Measurements from ENCODE around the gene DGKZ.
"Not testable (repeated sequence)": the region's sequence is repeated elsewhere in the genome, so short reads cannot be mapped to it uniquely, and the experiment has no call there.

The DGKZ gene

DNA sequence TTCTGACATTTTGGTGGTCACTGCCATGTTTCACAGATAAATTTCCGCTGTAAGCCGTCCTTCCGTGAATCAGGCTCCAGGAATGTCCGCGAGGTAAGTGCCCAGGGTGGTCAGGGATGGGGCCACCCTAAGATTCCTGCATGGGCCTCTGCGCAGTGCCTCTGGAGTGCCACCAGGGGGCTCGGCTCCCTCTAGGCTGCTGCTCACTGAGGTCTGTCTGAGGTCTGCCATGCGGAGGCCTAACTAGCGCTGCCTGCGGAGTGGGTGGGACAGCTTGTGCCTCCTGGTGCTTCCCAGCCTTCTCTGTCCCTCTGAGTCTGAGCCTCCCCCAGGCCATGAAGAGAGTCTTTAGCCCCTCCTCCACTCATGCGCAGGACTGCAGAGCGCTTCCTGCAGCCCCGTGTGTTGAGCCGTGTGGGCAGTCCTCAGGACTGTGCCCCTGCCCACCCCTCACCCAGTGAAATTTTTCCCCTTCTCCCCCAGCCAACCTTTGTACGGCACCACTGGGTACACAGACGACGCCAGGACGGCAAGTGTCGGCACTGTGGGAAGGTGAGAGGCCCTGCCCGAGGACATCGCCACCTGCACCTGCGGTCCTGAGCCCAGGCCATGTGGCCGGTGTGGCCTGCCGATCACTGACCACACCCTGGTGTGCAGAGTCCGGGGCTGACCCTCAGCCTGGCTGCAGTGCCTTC, 22.3 kb downstream of the DGKZ start:
- FAIRE-seq = no peak

DNA sequence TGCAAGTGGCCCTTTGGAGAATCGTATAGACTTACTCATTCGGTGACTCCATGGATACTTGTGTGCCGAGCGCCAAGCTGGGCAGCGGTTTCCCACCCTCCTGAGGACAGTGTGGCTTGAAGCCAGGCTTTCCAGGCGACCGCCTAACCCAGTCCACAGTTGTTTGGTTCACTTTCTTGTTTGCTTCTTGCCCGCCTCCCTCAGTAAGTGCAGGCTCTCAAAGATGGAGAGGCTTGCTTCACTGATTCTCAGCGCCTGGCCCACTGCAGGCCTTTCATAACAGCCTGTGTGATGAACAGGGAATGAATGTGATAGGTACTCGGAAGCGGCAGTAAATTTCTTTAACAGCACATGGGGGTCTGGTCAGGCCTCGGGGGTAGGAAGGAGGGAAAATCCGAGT, 23.0 kb downstream of the DGKZ start:
- no peak for FAIRE-seq

DNA sequence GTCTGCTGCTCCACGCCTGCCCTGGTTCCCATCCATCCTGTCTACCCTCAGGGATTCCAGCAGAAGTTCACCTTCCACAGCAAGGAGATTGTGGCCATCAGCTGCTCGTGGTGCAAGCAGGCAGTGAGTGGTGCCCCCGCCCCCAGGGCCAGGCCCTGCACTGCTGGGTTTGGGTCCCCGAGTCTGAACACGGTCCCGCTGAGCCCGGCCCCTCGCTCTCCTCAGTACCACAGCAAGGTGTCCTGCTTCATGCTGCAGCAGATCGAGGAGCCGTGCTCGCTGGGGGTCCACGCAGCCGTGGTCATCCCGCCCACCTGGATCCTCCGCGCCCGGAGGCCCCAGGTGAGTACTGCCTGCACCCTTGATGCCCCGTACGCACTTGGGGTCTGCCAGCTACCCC, 24.0 kb downstream of the DGKZ start:
- FAIRE-seq = not testable (repeated sequence)

DNA sequence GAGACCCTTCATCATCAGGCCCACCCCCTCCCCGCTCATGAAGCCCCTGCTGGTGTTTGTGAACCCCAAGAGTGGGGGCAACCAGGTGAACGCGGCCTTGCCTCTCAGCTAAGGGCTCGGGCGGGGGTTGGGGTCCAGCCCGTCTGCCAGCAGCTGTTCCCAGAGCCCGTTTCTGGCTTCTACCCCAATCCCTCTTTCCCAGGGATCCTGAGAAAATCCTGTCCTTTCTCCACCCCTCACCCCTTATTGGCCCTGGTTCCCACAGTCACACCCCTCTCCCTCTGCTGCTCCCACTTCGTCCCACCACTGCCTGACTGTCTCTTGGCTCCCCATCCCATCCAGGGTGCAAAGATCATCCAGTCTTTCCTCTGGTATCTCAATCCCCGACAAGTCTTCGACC, 24.8 kb downstream of the DGKZ start:
- FAIRE-seq = no peak

DNA sequence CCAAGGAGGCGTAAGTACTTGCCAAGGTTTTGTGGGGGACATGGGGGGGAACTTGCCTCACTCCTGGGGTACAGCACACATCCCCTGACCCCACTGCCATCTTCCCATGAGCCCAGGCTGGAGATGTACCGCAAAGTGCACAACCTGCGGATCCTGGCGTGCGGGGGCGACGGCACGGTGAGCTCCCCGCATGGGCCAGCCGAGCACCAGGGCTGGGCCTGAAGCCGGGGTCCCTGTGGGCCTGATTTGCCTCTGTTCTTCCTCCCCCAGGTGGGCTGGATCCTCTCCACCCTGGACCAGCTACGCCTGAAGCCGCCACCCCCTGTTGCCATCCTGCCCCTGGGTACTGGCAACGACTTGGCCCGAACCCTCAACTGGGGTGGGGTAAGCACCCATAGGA, 25.2 kb downstream of the DGKZ start:
- FAIRE-seq = not testable (repeated sequence)

- FAIRE-seq = no peak
These were observed 26.8 kb downstream of the DGKZ start for GRCh38 chr11:46373787-46374740.

GRCh38 chr11:46374815-46375214, 27.6 kb downstream of the DGKZ start:
- FAIRE-seq = no peak

GRCh38 chr11:46375392-46376101, 28.3 kb downstream of the DGKZ start:
- FAIRE-seq = no peak

- no peak for FAIRE-seq
These were observed 29.2 kb downstream of the DGKZ start for GRCh38 chr11:46376258-46377050.

DNA sequence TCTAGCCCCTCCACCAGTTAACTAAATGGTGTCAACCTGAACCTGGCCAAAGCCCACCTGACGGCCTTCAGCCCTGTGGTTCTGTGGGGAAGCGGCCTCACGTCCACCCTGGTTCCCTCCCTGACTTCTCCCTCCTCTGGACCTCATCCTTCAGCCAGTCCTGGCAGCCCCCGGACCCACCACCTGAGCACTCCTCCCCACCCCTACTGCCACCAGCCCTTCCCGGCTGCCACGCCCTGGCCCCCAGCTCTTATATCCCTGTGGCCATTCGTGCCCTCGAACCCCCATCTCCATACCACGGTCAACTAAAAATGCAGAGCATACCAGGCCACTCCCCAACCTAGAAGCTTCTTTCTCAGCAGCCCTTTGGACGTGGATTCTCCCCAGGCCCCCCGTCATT, 30.0 kb downstream of the DGKZ start:
- no peak for FAIRE-seq

DNA sequence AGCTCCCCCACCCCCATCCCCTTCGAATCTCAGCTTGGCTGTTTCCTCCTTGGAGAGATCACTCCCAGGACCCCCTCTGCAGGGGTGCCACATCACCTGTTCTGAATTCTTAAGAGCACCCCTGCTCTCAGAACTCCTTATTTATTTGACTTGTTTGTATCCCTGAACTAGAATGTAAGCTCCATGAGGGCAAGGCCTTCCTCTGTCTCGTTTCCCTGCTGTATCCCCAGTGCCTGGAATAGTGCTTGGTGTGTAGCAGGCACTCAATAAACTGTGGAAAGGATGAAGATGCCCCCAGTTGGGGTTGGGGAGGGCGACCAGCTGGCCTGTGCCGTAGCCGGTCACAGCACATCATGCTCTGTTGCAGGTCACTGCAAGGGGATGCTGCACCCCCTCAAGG, 30.6 kb downstream of the DGKZ start:
- FAIRE-seq = no peak

DNA sequence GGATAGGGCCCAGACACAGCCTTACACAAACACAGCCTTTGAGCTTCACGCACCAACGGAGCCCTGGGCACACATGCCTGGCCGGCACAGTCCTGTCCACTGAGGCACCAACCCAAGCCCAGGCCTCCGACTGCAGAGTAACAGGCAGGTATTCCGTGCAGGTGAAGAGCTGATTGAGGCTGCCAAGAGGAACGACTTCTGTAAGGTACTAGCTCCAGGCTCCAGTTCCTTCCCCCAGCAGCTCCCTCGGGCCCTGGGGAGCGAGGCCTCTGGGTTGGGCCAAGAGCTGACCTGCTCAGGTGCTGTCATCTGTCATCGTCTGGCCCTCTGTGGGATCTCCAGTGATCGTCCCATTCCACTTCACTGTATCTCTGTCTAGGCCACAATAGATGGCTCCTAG, 31.0 kb downstream of the DGKZ start:
- FAIRE-seq = no peak

- FAIRE-seq = no peak
These were observed 31.7 kb downstream of the DGKZ start for GRCh38 chr11:46378811-46379481.

DNA sequence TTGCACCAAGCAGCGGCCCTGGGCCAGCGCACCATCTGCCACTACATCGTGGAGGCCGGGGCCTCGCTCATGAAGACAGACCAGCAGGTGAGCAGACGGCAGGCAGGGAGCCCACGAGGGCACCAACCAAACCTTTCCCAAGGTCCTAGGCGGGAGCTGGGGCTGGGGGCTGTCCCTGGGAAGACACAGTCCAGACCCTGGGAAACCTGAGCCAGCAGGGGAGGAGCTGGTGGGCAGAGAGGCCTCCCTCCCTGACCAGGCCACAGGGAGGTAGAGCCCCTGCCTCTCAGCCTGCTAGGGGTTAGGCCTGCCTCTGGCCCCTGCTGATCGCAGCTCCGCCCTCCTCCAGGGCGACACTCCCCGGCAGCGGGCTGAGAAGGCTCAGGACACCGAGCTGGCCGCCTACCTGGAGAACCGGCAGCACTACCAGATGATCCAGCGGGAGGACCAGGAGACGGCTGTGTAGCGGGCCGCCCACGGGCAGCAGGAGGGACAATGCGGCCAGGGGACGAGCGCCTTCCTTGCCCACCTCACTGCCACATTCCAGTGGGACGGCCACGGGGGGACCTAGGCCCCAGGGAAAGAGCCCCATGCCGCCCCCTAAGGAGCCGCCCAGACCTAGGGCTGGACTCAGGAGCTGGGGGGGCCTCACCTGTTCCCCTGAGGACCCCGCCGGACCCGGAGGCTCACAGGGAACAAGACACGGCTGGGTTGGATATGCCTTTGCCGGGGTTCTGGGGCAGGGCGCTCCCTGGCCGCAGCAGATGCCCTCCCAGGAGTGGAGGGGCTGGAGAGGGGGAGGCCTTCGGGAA, 32.4 kb downstream of the DGKZ start:
- FAIRE-seq = not testable (repeated sequence)

GRCh38 chr11:46380340-46381047, 33.2 kb downstream of the DGKZ start:
- no peak for FAIRE-seq

- FAIRE-seq = no peak
These were observed 34.0 kb downstream of the DGKZ start, which contains the start of gene MDK for GRCh38 chr11:46381048-46381818. Gene MDK, plus strand, starts transcription at chr11:46381669. Its CDS starts 389 bp downstream, at chr11:46382058.

- FAIRE-seq = no peak
These were observed 34.8 kb downstream of the DGKZ start for GRCh38 chr11:46381819-46382645.

- no peak for FAIRE-seq
These were observed 35.6 kb downstream of the DGKZ start for GRCh38 chr11:46382646-46383403.

Measured in TTC549 (cell line).